Muscle layer of duodenum (tissue), 2 donors: Measurements from ENCODE around the gene LIPA.
"Not testable (repeated sequence)": the region's sequence is repeated elsewhere in the genome, so short reads cannot be mapped to it uniquely, and the experiment has no call there.

Experiments used
- H3K27ac ChIP-seq: one replicate; pipeline ENCODE4 v1.7.0; 2013; ENCODE audit warnings: mild to moderate bottlenecking, low read length
- H3K27me3 ChIP-seq: one replicate; pipeline ENCODE4 v1.7.0; 2013; ENCODE audit warnings: low read depth, mild to moderate bottlenecking, control low read depth, low read length
- H3K36me3 ChIP-seq, 2 donors: one replicate each; pipeline ENCODE4 v1.7.0; 2013; ENCODE audit warnings: low read length in 2 of 2, control low read depth in 1 of 2, mild to moderate bottlenecking in 1 of 2; ENCODE audit not compliant: insufficient read depth in 2 of 2, control insufficient read depth in 1 of 2
- H3K4me1 ChIP-seq, 2 donors: one replicate each; pipeline ENCODE4 v1.7.0; 2013; ENCODE audit warnings: low read length in 2 of 2, mild to moderate bottlenecking in 2 of 2, control low read depth in 1 of 2, moderate library complexity in 1 of 2; ENCODE audit not compliant: insufficient read depth in 2 of 2, control insufficient read depth in 1 of 2
- H3K4me3 ChIP-seq, 2 donors: one replicate each; pipeline ENCODE4 v1.7.0; 2013; ENCODE audit warnings: low read length in 2 of 2, low read depth in 1 of 2, mild to moderate bottlenecking in 1 of 2
- H3K9me3 ChIP-seq, 2 donors: one replicate each; pipeline ENCODE4 v1.7.0; 2013; ENCODE audit warnings: low read length in 2 of 2, control low read depth in 1 of 2, mild to moderate bottlenecking in 1 of 2; ENCODE audit not compliant: control insufficient read depth in 1 of 2
- donor health status: healthy.

The LIPA gene

DNA sequence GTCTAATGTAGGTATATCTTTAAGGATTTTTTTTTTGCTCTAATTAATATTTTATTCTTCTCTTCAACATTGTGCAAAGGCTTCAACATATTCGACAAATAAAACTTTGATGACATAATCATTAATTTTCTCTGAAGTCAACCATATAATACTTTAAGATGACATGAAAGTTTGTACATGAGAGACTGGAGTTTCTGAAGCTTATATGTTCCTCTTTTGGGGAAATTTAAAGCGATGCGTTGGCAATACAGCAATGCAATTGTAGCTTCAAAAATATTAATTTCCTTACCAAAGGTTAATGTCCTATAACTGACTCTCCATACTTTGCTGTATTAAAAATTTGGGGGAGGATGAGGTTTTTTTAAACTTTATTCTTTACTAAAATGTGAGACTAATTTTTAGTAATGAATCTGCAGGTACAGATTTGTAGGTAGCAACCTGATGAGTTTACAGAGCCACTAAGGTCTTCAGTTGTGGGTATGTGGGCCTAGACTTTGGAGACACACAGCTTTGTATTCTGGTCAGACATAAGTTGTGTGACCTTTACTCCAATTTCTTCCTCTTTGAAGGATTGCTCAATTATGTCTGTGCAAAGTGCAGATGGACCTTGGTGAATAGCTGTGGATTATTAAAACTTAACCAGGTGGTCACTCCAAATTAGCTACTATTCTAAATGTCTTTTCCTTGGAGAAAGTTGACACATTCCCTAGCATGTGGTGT is 18.0 kb upstream of the LIPA start:
- Histone ChIP-seq H3K27ac (no peak overlapping the region), H3K4me3 (no peak overlapping the region), H3K27me3 (no peaks in the 10 kb centered on the region), H3K9me3 (no peaks in the 10 kb centered on the region), H3K36me3 (no peaks in the 10 kb centered on the region), H3K4me1 (peaks cover 0 to 5% of the 10 kb centered on the region in 2 donors)

DNA sequence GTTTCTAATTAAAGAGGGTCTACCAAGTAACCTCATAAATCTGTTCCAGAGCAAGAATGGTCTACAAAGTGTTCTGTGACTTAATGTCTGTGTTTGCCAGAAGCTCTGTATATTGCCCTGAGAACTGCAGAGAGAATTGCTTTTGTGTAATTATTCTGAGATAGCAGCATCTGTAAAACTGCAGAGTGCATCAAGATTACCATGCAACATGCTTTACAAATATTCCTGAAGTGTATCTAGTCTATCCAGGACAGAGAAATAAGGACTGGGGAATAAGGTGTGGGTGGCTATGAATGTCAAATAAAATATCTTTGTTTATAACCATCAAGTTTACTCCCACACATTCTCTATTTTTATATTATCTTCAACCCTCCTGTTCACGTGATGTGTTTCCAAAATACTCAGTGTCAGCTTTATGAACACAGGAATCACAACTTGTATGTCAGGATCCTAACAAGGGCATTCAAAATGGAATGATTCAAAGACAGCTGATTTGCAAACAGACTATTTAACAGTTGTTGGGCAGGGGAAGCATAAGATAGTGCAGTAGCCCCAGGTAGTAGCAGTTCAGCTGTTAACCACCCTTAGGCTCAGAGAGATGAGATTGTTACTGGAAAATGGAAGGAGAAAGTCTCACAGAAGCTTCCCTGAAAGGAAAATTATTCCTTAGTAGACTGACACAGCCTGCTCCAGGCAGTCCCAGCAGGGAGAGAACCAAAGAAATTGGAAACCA is 15.3 kb upstream of the LIPA start:
- Histone ChIP-seq H3K4me1 (peaks cover 0 to 5% of the 10 kb centered on the region in 2 donors), H3K9me3 (no peaks in the 10 kb centered on the region), H3K36me3 (no peaks in the 10 kb centered on the region), H3K4me3 (no peak overlapping the region), H3K27me3 (no peaks in the 10 kb centered on the region), H3K27ac (no peak overlapping the region)

DNA sequence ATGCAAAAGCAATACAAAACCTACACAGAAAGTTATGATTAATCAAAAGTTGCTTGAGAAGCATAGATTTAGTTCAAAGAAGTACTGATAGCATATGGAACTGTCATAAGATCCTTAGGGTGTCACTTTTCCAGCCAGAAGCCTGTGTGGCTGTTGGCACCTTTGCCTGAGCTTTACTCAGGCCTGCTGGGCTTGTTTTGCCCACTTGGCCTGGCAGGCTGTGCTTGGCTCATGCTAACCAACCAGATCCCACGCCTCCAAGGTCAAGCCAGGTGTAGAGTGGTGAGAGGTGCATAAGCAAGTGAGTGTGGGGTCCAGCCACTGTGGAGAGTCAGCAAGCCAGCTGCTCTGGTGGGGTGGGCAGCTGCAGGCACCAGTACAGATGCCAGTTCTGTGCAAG is 12.0 kb upstream of the LIPA start:
- H3K36me3 ChIP-seq = no peaks in the 10 kb centered on the region
- H3K27me3 ChIP-seq = no peaks in the 10 kb centered on the region
- no peak overlapping the region for H3K4me3 ChIP-seq
- H3K4me1 ChIP-seq = peaks cover 0 to 8% of the 10 kb centered on the region in 2 donors
- no peaks in the 10 kb centered on the region for H3K9me3 ChIP-seq
- H3K27ac ChIP-seq = no peak overlapping the region

DNA sequence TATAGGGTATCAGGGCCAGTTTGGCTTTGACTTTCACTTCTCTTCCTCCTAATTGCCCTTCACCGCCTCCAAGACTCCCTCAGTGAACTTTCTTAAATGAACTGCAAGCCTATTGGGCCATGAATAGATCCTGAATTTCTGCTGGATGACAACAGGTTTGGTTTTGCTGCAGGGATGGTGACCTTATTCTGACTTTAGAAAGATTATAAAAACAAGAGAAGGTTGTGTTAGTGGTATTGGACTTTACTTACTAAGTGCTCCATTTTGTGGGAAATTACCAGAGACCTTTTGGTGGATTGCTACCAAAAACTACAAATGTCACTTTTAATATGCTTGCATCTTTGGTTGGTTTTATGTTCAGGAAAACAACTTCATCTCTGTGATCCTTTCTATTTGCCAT is 11.5 kb upstream of the LIPA start:
- H3K9me3 ChIP-seq = no peaks in the 10 kb centered on the region
- no peaks in the 10 kb centered on the region for H3K27me3 ChIP-seq
- H3K4me3 ChIP-seq = no peak overlapping the region
- peaks cover 0 to 8% of the 10 kb centered on the region in 2 donors for H3K4me1 ChIP-seq
- no peaks in the 10 kb centered on the region for H3K36me3 ChIP-seq
- no peak overlapping the region for H3K27ac ChIP-seq

DNA sequence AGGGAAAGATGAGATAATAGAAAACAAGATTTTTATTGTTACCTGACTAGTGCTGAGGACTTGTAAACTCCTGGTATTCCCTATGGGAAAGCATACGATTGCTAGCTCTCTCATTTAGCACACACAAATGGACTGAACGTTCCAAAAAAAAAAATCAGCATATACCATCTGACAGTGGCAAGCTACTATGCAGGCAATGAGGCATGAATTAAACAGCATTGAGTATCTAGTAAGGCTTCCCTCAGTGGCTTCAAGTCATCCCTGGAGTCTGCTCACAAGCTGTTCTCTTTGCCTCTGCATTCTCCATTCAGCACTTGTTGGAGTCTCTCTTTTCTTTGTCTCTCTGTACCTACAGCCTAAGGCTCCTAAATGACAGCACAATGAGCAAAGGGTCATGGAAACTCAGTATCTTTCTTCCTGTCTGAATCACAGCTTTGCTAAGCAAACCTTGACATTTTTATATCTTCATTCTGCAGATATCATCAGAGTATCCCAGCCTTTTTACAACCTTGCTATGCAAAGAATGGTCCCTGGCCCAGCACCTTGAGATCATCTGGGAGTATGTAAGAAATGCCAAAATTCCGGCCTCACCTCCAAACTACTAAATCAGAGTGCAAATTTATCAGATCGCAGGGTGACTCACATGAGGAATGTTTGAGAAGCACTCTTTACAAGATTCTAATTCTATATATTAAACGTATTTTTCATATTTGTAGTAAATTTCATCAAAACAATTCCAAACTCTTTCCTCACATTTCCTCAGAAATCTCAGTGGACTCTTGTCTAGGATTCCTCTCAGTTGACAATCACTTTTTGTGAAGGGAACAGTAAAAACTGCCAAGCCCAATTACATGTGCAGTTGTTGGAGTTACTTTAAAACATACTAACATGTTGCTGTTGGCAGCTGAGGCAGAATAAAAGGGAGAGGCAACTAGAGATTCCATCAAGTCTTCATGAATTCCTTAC is 10.8 kb upstream of the LIPA start:
- no peak overlapping the region for H3K4me3 ChIP-seq

DNA sequence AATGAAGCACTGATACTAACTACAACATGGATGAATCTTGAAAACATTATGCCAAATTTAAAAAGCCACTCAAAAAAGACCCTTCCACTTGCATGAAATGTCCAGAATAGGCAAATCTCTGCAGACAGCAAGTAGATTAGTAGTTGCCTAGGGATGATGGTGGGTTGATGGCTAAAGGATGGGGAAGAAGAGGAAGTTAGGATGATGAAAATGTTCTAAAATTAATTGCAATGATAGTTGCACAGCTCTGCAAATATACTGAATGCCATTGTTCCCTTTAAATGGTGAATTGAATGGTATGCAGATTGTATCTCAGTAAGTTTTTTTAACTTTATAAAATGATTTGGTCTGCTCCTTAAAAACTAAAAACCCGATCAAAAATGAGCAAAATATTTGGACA is 7.3 kb upstream of the LIPA start:
- H3K4me3 ChIP-seq = no peak overlapping the region
- H3K4me1 ChIP-seq = peaks cover 0 to 3% of the 10 kb centered on the region in 2 donors
- H3K27me3 ChIP-seq = no peaks in the 10 kb centered on the region
- H3K9me3 ChIP-seq = no peaks in the 10 kb centered on the region
- no peak overlapping the region for H3K27ac ChIP-seq
- no peaks in the 10 kb centered on the region for H3K36me3 ChIP-seq

More for the DNA sequence above, 10.8 kb upstream of the LIPA start:
- Histone ChIP-seq H3K4me1 (peaks cover 0 to 8% of the 10 kb centered on the region in 2 donors), H3K9me3 (no peaks in the 10 kb centered on the region), H3K27ac (no peak overlapping the region), H3K27me3 (no peaks in the 10 kb centered on the region), H3K36me3 (no peaks in the 10 kb centered on the region)

DNA sequence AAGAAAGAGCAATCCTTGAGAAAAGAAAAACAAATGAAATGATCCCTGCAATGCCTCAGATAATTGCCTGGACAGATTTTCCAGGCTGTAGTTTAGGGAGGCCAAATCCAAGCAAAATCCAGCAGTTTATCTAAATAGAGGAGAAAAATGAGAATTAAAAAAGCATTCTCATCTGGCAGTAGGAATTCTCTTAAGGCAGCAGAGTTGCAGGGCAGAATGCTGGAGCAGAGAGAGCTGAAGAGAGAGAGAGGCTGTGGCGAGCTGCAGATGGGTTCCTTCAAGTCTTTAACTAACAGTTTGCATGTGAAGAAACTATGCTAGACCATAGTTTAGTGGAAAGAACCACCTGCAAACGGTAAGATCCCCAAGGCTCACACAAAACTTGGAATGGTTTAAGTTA is 6.0 kb upstream of the LIPA start:
- no peaks in the 10 kb centered on the region for H3K27me3 ChIP-seq
- no peak overlapping the region for H3K4me3 ChIP-seq
- H3K27ac ChIP-seq = no peak overlapping the region
- no peaks in the 10 kb centered on the region for H3K36me3 ChIP-seq
- no peaks in the 10 kb centered on the region for H3K9me3 ChIP-seq
- H3K4me1 ChIP-seq = peaks cover 0 to 3% of the 10 kb centered on the region in 2 donors

DNA sequence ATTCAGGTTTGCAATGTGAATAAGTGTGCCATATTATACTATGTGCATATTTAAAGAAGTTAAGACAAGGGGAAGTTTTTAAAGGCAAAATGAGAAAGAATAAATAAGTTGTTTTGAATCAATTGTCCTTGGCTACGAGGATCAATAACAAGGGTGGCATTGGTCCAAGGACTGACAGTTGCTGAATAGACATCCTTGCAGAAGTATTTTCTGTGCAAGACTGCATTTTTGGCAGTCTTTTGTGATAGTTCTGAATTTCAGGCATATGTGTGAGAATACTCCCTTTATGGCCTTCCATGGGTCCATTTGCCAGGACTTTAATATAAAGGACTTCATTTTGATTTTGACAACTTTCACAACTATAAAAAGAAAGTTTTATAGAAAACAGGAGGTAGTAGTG is 5.4 kb upstream of the LIPA start:
- Histone ChIP-seq H3K4me1 (peaks cover 0 to 3% of the 10 kb centered on the region in 2 donors), H3K36me3 (no peaks in the 10 kb centered on the region), H3K4me3 (no peak overlapping the region), H3K9me3 (no peaks in the 10 kb centered on the region), H3K27me3 (no peaks in the 10 kb centered on the region), H3K27ac (no peak overlapping the region)

DNA sequence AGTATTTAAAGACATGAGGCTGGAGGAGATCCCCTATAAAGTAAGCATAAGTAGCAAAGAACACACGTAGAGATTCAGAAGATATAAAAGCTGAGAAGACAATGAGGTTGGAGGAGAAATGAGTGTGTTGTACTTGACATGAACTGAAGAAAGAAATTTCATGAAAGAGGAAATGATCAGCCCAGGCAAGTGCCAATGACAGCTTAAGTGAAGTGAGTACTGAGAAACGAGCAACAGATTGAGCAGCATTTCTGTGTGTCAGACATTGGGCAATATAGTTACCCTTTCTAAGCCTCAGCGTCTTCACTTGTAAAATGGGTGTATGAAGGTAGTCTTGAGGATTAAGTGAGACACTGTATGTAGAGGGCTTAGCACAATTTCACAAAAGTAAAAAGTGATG is 4.8 kb upstream of the LIPA start:
- Histone ChIP-seq H3K4me3 (no peak overlapping the region), H3K9me3 (no peaks in the 10 kb centered on the region), H3K27ac (no peak overlapping the region), H3K4me1 (peaks cover 0 to 3% of the 10 kb centered on the region in 2 donors), H3K27me3 (no peaks in the 10 kb centered on the region), H3K36me3 (no peaks in the 10 kb centered on the region)

DNA sequence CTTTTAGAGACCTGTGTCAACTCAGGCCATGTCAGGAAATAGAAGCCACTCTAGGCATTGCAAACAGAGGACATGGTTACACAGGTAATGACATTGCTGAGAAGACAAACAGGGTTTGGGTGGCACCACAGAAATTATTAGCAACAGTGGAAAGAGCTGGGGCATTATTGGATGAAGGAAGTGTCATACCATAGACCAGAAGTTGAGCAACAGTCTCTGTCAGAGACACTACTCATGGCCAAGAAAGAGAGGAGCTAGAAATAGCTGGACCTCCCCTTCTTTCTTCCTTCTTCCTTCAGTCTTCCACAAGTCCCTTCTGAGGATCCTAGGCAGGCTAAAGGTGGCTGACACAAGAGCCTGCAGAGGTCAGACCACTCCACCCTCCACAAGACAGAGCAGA is 4.2 kb upstream of the LIPA start:
- no peaks in the 10 kb centered on the region for H3K36me3 ChIP-seq
- H3K9me3 ChIP-seq = no peaks in the 10 kb centered on the region
- H3K27me3 ChIP-seq = no peaks in the 10 kb centered on the region
- no peak overlapping the region for H3K4me3 ChIP-seq
- peaks cover under 1 to 7% of the 10 kb centered on the region in 2 donors for H3K4me1 ChIP-seq
- no peak overlapping the region for H3K27ac ChIP-seq

DNA sequence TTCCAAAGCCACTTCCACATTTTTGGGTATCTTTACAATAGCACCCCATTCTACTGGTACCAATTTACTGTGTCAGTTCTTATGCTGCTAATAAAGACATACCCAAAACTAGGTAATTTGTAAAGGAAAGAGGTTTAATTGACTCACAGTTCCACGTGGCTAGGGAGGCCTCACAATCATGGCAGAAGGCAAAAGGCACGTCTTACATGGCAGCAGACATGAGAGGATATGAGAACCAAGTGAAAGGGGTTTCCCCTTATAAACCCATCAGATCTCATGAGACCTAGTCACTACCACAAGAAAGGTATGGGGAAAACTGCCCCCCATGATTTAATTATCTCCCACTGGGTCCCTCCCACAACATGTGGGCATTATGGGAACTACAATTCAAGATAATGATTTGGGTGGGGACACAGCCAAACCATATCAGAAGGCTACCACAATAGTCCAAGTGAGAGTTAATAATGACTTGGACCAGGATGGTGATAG is 3.6 kb upstream of the LIPA start:
- not testable (repeated sequence) for H3K27ac ChIP-seq, H3K4me1 ChIP-seq, H3K27me3 ChIP-seq

More for the DNA sequence above, 3.6 kb upstream of the LIPA start:
- not testable (repeated sequence) for H3K4me3 ChIP-seq, H3K9me3 ChIP-seq, H3K36me3 ChIP-seq
